IMR-90 (cell line): Measurements from ENCODE around the gene FBRSL1. TPM values are rescaled to one million over a fixed set of nuclear protein-coding genes. Genes with fewer than 3 reads are reported as not detected.

Experiments
- ATAC-seq: fragments of 200-7000 bp; cut with Tn5 transposase; 2 replicates; pipeline ENCODE4 v1.9.1; 2020; ENCODE audit warnings: low read depth, mild to moderate bottlenecking, moderate library complexity
- BruUV-seq: library from RNA; stranded (reverse); fragments of 400-500 nt; replicated peaks from 2 replicates; lab custom pipeline; 2021; lab: Mats Ljungman, UMichigan
- CTCF ChIA-PET: fragments of 300-600 bp; formaldehyde crosslinking; extraction: SDS; loops from one replicate; lab custom pipeline; 2021; ENCODE audit warnings: antibody characterized with exemption; lab: Yijun Ruan, JAX
- POLR2A ChIA-PET: fragments of 300-600 bp; sonication (Branson Sonifier 250); formaldehyde crosslinking; loops from one replicate; lab custom pipeline; 2022; ENCODE audit warnings: antibody characterized with exemption; ENCODE audit not compliant: unreplicated experiment; lab: Charles Lee
- DNase-seq: peaks from one replicate; pipeline ENCODE4 v3.0.0; 2013
- H2AFZ ChIP-seq: replicated peaks from 2 replicates; pipeline ENCODE3; 2013; ENCODE audit warnings: low read length, mild to moderate bottlenecking; ENCODE audit not compliant: poor library complexity
- H2AK5ac ChIP-seq: 2 replicates; pipeline ENCODE4 v1.6.1; 2013; ENCODE audit warnings: low read depth, low read length, inconsistent platforms
- H2AK9ac ChIP-seq: replicated peaks from 2 replicates; pipeline ENCODE3; 2013; ENCODE audit warnings: mild to moderate bottlenecking, low read depth, low read length, moderate library complexity; ENCODE audit not compliant: poor library complexity
- H2BK120ac ChIP-seq: 2 replicates; pipeline ENCODE4 v1.6.1; 2013; ENCODE audit warnings: low read depth, low read length, inconsistent platforms
- H2BK15ac ChIP-seq: 3 replicates; pipeline ENCODE4 v1.6.1; 2013; ENCODE audit warnings: low read depth, low read length, inconsistent platforms
- H2BK20ac ChIP-seq: 2 replicates; pipeline ENCODE4 v1.6.1; 2013; ENCODE audit warnings: low read depth, mild to moderate bottlenecking, inconsistent platforms, low read length, moderate library complexity
- H2BK5ac ChIP-seq: 2 replicates; pipeline ENCODE4 v1.6.1; 2013; ENCODE audit warnings: mild to moderate bottlenecking, low read depth, low read length, inconsistent platforms; ENCODE audit not compliant: poor library complexity, severe bottlenecking
- H3K14ac ChIP-seq: replicated peaks from 2 replicates; pipeline ENCODE4 v1.6.1; 2013; ENCODE audit warnings: low read depth, low read length, inconsistent platforms
- H3K18ac ChIP-seq: 2 replicates; pipeline ENCODE4 v1.6.1; 2013; ENCODE audit warnings: low read depth, low read length, control low read depth
- H3K23ac ChIP-seq: 2 replicates; pipeline ENCODE4 v1.6.1; 2013; ENCODE audit warnings: low read depth, low read length, inconsistent platforms
- H3K27ac ChIP-seq: 2 replicates; pipeline ENCODE4 v1.5.1; 2013; ENCODE audit warnings: mild to moderate bottlenecking, control low read depth, low read length; ENCODE audit not compliant: insufficient read depth
- H3K27me3 ChIP-seq: 2 replicates; pipeline ENCODE4 v1.6.1; 2013; ENCODE audit warnings: low read length; ENCODE audit not compliant: control insufficient read depth, insufficient read depth
- H3K36me3 ChIP-seq: 2 replicates; pipeline ENCODE4 v1.6.1; 2013; ENCODE audit warnings: low read length, mixed read lengths; ENCODE audit not compliant: control insufficient read depth, insufficient read depth
- H3K4ac ChIP-seq: 2 replicates; pipeline ENCODE4 v1.6.1; 2013; ENCODE audit warnings: low read depth, low read length, inconsistent platforms
- H3K4me1 ChIP-seq: 2 replicates; pipeline ENCODE4 v1.6.1; 2013; ENCODE audit warnings: low read length, mixed read lengths; ENCODE audit not compliant: control insufficient read depth, insufficient read depth
- H3K4me2 ChIP-seq: 2 replicates; pipeline ENCODE4 v1.6.1; 2013; ENCODE audit warnings: low read depth, mild to moderate bottlenecking, control low read depth, low read length, moderate library complexity
- H3K4me3 ChIP-seq: 2 replicates; pipeline ENCODE4 v1.5.1; 2013; ENCODE audit warnings: low read depth, mild to moderate bottlenecking, control low read depth, low read length, moderate library complexity; ENCODE audit not compliant: insufficient read depth
- H3K56ac ChIP-seq: 2 replicates; pipeline ENCODE4 v1.6.1; 2013; ENCODE audit warnings: low read length, inconsistent platforms; ENCODE audit not compliant: insufficient read depth; ENCODE audit errors: extremely low read depth
- H3K79me1 ChIP-seq, 2 experiments: 2 replicates each; pipeline ENCODE4 v1.6.1; 2013; ENCODE audit warnings: low read length in 2 of 2, inconsistent platforms in 1 of 2, low read depth in 1 of 2
- H3K9ac ChIP-seq: 2 replicates; pipeline ENCODE4 v1.6.1; 2013; ENCODE audit warnings: low read depth, low read length, control low read depth
- H3K9me1 ChIP-seq: 2 replicates; pipeline ENCODE4 v1.6.1; 2013; ENCODE audit warnings: low read length, inconsistent platforms; ENCODE audit not compliant: insufficient read depth
- H3K9me3 ChIP-seq: 2 replicates; pipeline ENCODE4 v1.6.1; 2013; ENCODE audit warnings: low read length; ENCODE audit not compliant: control insufficient read depth, insufficient read depth
- H4K20me1 ChIP-seq: 2 replicates; pipeline ENCODE4 v1.6.1; 2013; ENCODE audit warnings: low read length, inconsistent platforms; ENCODE audit not compliant: insufficient read depth
- H4K5ac ChIP-seq: 2 replicates; pipeline ENCODE4 v1.6.1; 2013; ENCODE audit warnings: mild to moderate bottlenecking, low read depth, low read length, control low read depth
- H4K8ac ChIP-seq, 2 experiments: 2 replicates each; pipeline ENCODE4 v1.6.1; 2013; ENCODE audit warnings: low read depth in 2 of 2, low read length in 2 of 2, control low read depth in 1 of 2, inconsistent platforms in 1 of 2
- H4K91ac ChIP-seq: 2 replicates; pipeline ENCODE4 v1.6.1; 2013; ENCODE audit warnings: low read depth, low read length, inconsistent platforms; ENCODE audit not compliant: insufficient read depth
- BHLHE40 ChIP-seq: fragments of 150-350 bp; IDR thresholded peaks from 2 replicates; pipeline ENCODE4 v1.6.1; 2016; ENCODE audit warnings: mild to moderate bottlenecking, low read depth, low read length
- CEBPB ChIP-seq: IDR thresholded peaks from 2 replicates; pipeline ENCODE4 v1.6.1; 2012; ENCODE audit warnings: low read depth, low read length, improper control_type of control experiment
- CHD1 ChIP-seq: IDR thresholded peaks from 2 replicates; pipeline ENCODE4 v1.6.1; 2012; ENCODE audit warnings: low read depth, low read length, improper control_type of control experiment
- ELK1 ChIP-seq: fragments of 150-350 bp; IDR thresholded peaks from 2 replicates; pipeline ENCODE4 v1.6.1; 2016; ENCODE audit warnings: low read depth, mild to moderate bottlenecking, low read length, moderate library complexity, borderline replicate concordance
- FOS ChIP-seq: fragments of 150-350 bp; IDR thresholded peaks from 2 replicates; pipeline ENCODE4 v1.6.1; 2016; ENCODE audit warnings: low read depth, low read length
- MAFK ChIP-seq: IDR thresholded peaks from 2 replicates; pipeline ENCODE4 v1.6.1; 2012; ENCODE audit warnings: low read depth, low read length, improper control_type of control experiment
- MAZ ChIP-seq: IDR thresholded peaks from 2 replicates; pipeline ENCODE4 v1.6.1; 2012; ENCODE audit warnings: low read depth, mild to moderate bottlenecking, low read length, improper control_type of control experiment, moderate library complexity, borderline replicate concordance
- MXI1 ChIP-seq: IDR thresholded peaks from 2 replicates; pipeline ENCODE4 v1.6.1; 2012; ENCODE audit warnings: low read depth, mild to moderate bottlenecking, low read length, moderate library complexity, borderline replicate concordance
- NFE2L2 ChIP-seq: fragments of 150-350 bp; IDR thresholded peaks from 2 replicates; pipeline ENCODE4 v1.6.1; 2016; ENCODE audit warnings: low read depth, mild to moderate bottlenecking, low read length
- POLR2A ChIP-seq: IDR thresholded peaks from 2 replicates; pipeline ENCODE4 v1.6.1; 2012; ENCODE audit warnings: mild to moderate bottlenecking, low read depth, low read length
- RAD21 ChIP-seq: IDR thresholded peaks from 2 replicates; pipeline ENCODE4 v1.6.1; 2012; ENCODE audit warnings: low read length, improper control_type of control experiment
- RFX5 ChIP-seq: IDR thresholded peaks from 2 replicates; pipeline ENCODE4 v1.8.0; 2012; ENCODE audit warnings: low read depth, mild to moderate bottlenecking, low read length, moderate library complexity
- USF2 ChIP-seq: fragments of 150-350 bp; IDR thresholded peaks from 2 replicates; pipeline ENCODE4 v1.6.1; 2017; ENCODE audit warnings: mild to moderate bottlenecking, antibody characterized with exemption, low read length, low read depth
- whole genome bisulfite sequencing, 2 experiments: methylation state at CpG; one replicate each; pipeline versions ENCODE4 v1.1.5 to v1.1.7; 2013; ENCODE audit warnings: missing lambda C conversion rate in 2 of 2; ENCODE audit not compliant: insufficient read length in 1 of 2; ENCODE audit errors: extremely low coverage in 2 of 2; 5-methylcytosine and 5-hydroxymethylcytosine counted together
- dilution Hi-C: fragments of 300-500 bp; cut with HindIII; formaldehyde crosslinking; loops from one replicate; pipeline ENCODE4 v1.14.3; 2018; ENCODE audit warnings: low sequenced_read_pairs; ENCODE audit not compliant: unreplicated experiment
- in situ Hi-C: fragments of 300-500 bp; cut with MboI; formaldehyde crosslinking; loops from 3 replicates; pipeline ENCODE4 v1.14.3; 2019; ENCODE audit warnings: low sequenced_read_pairs, inconsistent platforms, mixed read lengths
- intact Hi-C: fragments of 100-400 bp; cut with micrococcal nuclease; formaldehyde crosslinking; loops from 2 replicates; pipeline ENCODE4 v1.10.0; 2022
- polyA plus RNA-seq, 3 experiments: library from polyadenylated mRNA; depleted of rRNA; stranded (reverse); fragments of >200 nt; gene quantifications; 2 replicates each; pipeline ENCODE4 v1.2.3, GENCODE V29; 2012; ENCODE audit warnings: low replicate concordance in 1 of 3
- total RNA-seq: library from RNA; depleted of rRNA; stranded (reverse); fragments of >200 nt; gene quantifications from 2 replicates; pipeline ENCODE4 v1.2.3, GENCODE V29; 2012

FBRSL1 gene
- total and polyA plus RNA-seq, 2 of the 4 experiments (the other 2 are of a cell fraction), result 0.36 to 10.8 TPM

GRCh38 chr12:132496358-132496669 lies 6.4 kb downstream of the FBRSL1 start:
- Histone ChIP-seq H2BK15ac (no peak overlapping the region), H3K4ac (no peak overlapping the region), H3K9me1 (no peaks in the 10 kb centered on the region), H3K79me1 (peaks cover 11 to 67% of the 10 kb centered on the region in 2 experiments), H3K4me3 (no peak overlapping the region), H2AFZ (no peak overlapping the region), H3K4me2 (no peak overlapping the region), H3K9me3 (no peaks in the 10 kb centered on the region), H2BK20ac (no peak overlapping the region), H3K27ac (no peak overlapping the region), H3K36me3 (0 out of 2 replicates have a peak, but pooled peaks cover 1% of the 10 kb centered on the region), H3K27me3 (no peaks in the 10 kb centered on the region), H3K56ac (no peak overlapping the region), H3K9ac (no peak overlapping the region), H4K91ac (no peak overlapping the region), H3K18ac (no peak overlapping the region), H3K23ac (no peak overlapping the region), H2BK5ac (no peak overlapping the region), H3K14ac (no peak overlapping the region), H2AK9ac (no peak overlapping the region), H4K8ac (no peak overlapping the region), H2BK120ac (no peak overlapping the region), H3K4me1 (peaks cover 11% of the 10 kb centered on the region; the same call in 1 of the 2 replicates), H4K5ac (no peak overlapping the region), H2AK5ac (no peak overlapping the region), H4K20me1 (peaks cover 99% of the 10 kb centered on the region)
- BruUV-seq, result no TSS peak
- ChIA-PET POLR2A (no interaction called here), CTCF (no interaction called here)
- ATAC-seq (no peak), DNase-seq (no peak)
- intact Hi-C loops, result no loop called here
- no CpG with 5 or more reads among the region's 10 CpGs for WGBS, 2 experiments
- in situ Hi-C loops, result no loop called here
- dilution Hi-C loops, result no loop called here
- TF ChIP-seq POLR2A (no peak), MAFK (no peak), USF2 (no peak), NFE2L2 (no peak), CHD1 (no peak), CEBPB (no peak), RAD21 (no peak), RFX5 (no peak), MXI1 (no peak), MAZ (no peak), BHLHE40 (no peak), ELK1 (no peak), FOS (no peak)
